ENCODE measurements around the gene UBE2J1.

UBE2J1 gene

GRCh38 chr6:89287351-89288028 lies 65.0 kb downstream of the UBE2J1 start:
- Histone ChIP-seq H3K4me3 (ENCODE audit: severe bottlenecking) (no peak overlapping the region), H3K4me1 (ENCODE audit: insufficient read depth, poor library complexity, severe bottlenecking) (no peaks in the 10 kb centered on the region), H3K9me3 (ENCODE audit: severe bottlenecking) (no peaks in the 10 kb centered on the region), H3K27ac (ENCODE audit: poor library complexity, severe bottlenecking) (no peak overlapping the region), H3K36me3 (ENCODE audit: low read depth) (no peaks in the 10 kb centered on the region), H3K27me3 (ENCODE audit: insufficient read depth, poor library complexity, severe bottlenecking) (peaks cover 7% of the 10 kb centered on the region)
- ATAC-seq (ENCODE audit: low read depth) (no peak), DNase-seq (ENCODE audit: low spot score) (no peak)
- TF ChIP-seq, protein P1, sequence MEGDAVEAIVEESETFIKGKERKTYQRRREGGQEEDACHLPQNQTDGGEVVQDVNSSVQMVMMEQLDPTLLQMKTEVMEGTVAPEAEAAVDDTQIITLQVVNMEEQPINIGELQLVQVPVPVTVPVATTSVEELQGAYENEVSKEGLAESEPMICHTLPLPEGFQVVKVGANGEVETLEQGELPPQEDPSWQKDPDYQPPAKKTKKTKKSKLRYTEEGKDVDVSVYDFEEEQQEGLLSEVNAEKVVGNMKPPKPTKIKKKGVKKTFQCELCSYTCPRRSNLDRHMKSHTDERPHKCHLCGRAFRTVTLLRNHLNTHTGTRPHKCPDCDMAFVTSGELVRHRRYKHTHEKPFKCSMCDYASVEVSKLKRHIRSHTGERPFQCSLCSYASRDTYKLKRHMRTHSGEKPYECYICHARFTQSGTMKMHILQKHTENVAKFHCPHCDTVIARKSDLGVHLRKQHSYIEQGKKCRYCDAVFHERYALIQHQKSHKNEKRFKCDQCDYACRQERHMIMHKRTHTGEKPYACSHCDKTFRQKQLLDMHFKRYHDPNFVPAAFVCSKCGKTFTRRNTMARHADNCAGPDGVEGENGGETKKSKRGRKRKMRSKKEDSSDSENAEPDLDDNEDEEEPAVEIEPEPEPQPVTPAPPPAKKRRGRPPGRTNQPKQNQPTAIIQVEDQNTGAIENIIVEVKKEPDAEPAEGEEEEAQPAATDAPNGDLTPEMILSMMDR (IDR thresholded peaks at IDR 0.05; ENCODE audit: poor library complexity, severe bottlenecking) = no peak

GRCh38 chr6:89286516-89286915 lies 66.0 kb downstream of the UBE2J1 start:
- ATAC-seq (ENCODE audit: low read depth) = no peak
- TF ChIP-seq, protein P1 (IDR thresholded peaks at IDR 0.05; ENCODE audit: poor library complexity, severe bottlenecking) = no peak
- H3K9me3 ChIP-seq (ENCODE audit: severe bottlenecking) = no peaks in the 10 kb centered on the region
- H3K27me3 ChIP-seq (ENCODE audit: insufficient read depth, poor library complexity, severe bottlenecking) = peaks cover 7% of the 10 kb centered on the region
- H3K27ac ChIP-seq (ENCODE audit: poor library complexity, severe bottlenecking) = no peak overlapping the region
- H3K36me3 ChIP-seq (ENCODE audit: low read depth) = no peaks in the 10 kb centered on the region
- no peak overlapping the region for H3K4me3 ChIP-seq (ENCODE audit: severe bottlenecking)
- no peak for DNase-seq (ENCODE audit: low spot score)
- H3K4me1 ChIP-seq (ENCODE audit: insufficient read depth, poor library complexity, severe bottlenecking) = no peaks in the 10 kb centered on the region

DNA sequence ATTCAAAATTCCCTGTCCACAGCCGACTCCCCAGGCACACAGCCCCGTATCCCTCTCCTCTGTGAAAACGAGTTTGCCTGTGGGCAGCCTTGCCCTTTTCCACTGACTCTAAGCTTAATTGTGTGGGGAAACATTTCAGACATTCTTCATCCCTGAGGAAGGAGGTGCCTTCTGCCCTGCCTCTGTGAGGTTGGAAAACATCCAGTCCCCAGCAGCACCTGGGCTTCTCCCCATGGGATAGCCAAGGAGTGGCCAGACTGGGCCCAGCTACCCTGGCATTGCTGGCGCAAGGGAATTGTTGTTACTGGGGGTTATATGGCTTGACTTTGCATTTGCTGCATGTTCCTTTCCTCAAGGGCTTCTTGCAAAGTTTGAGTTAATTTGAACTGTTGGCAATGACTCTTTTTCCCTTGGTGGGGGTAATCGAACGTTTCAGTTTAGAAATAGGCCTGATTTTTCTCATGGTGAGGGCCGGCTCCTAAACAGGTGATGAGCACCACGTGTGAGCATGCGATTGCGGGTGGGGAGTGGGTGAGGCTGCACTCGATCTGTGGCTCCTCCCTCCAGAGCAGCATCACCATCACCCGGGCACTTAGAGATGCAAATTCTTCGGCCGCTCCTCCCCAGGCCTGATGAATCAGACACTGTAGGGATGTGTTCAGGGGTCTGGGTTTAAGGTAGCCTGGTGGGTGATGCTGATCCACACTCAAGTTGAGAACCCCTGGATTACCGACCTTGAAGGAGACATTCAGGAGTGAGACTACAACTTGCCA lies 67.4 kb downstream of the UBE2J1 start:
- H3K36me3 ChIP-seq (ENCODE audit: low read depth) = no peaks in the 10 kb centered on the region
- peaks cover 7% of the 10 kb centered on the region for H3K27me3 ChIP-seq (ENCODE audit: insufficient read depth, poor library complexity, severe bottlenecking)
- TF ChIP-seq, protein P1 (IDR thresholded peaks at IDR 0.05; ENCODE audit: poor library complexity, severe bottlenecking) = no peak
- no peaks in the 10 kb centered on the region for H3K4me1 ChIP-seq (ENCODE audit: insufficient read depth, poor library complexity, severe bottlenecking)
- no peaks in the 10 kb centered on the region for H3K9me3 ChIP-seq (ENCODE audit: severe bottlenecking)
- H3K27ac ChIP-seq (ENCODE audit: poor library complexity, severe bottlenecking) = no peak overlapping the region
- no peak overlapping the region for H3K4me3 ChIP-seq (ENCODE audit: severe bottlenecking)
- ATAC-seq (ENCODE audit: low read depth) (no peak), DNase-seq (ENCODE audit: low spot score) (no peak)

DNA sequence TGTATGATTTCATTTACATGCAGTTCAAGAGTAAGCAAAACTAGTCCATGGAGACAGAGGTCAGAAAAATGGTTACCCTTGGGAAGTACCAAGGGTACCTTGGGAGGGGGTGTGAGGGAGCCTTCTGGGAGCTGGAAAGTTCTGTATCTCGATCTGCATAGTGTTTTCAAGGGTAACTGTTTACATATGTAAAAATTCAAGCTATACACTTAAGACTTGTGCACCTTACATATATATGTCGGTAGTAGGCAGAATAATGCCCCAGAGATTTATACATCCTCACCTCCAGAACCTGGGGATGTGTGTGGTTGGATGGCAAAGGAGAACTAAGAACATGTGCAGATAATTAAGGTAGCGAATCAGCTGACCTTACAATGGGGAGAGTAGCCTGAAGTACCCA lies 68.4 kb downstream of the UBE2J1 start:
- Histone ChIP-seq H3K4me3 (ENCODE audit: severe bottlenecking) (no peak overlapping the region), H3K9me3 (ENCODE audit: severe bottlenecking) (no peaks in the 10 kb centered on the region), H3K27me3 (ENCODE audit: insufficient read depth, poor library complexity, severe bottlenecking) (peaks cover 7% of the 10 kb centered on the region), H3K36me3 (ENCODE audit: low read depth) (no peaks in the 10 kb centered on the region), H3K27ac (ENCODE audit: poor library complexity, severe bottlenecking) (no peak overlapping the region), H3K4me1 (ENCODE audit: insufficient read depth, poor library complexity, severe bottlenecking) (no peaks in the 10 kb centered on the region)
- TF ChIP-seq, protein P1 (IDR thresholded peaks at IDR 0.05; ENCODE audit: poor library complexity, severe bottlenecking) = no peak
- DNase-seq (ENCODE audit: low spot score) (no peak), ATAC-seq (ENCODE audit: low read depth) (no peak)

DNA sequence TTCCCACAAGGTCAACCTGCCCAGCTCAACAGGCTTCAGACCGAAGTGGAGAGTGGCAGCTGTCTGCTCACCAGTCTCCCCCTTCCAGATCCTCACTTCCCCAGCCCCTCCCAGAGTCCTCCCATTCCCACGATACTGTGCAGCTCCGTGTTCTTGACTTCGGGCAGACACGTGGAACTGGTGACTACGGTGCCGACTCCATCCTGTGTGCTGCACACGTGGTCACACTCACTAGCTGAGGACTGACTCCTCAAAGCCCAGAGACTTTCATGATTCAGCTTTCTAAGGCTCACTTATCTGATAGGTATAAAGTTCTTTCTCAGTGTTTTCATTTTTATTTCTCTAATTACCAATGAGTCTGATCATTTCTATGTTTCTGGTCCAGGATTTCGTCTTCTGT lies 69.8 kb downstream of the UBE2J1 start:
- TF ChIP-seq, protein P1 (IDR thresholded peaks at IDR 0.05; ENCODE audit: poor library complexity, severe bottlenecking) = no peak
- peaks cover 4% of the 10 kb centered on the region for H3K27me3 ChIP-seq (ENCODE audit: insufficient read depth, poor library complexity, severe bottlenecking)
- H3K27ac ChIP-seq (ENCODE audit: poor library complexity, severe bottlenecking) = no peak overlapping the region
- no peaks in the 10 kb centered on the region for H3K4me1 ChIP-seq (ENCODE audit: insufficient read depth, poor library complexity, severe bottlenecking)
- H3K4me3 ChIP-seq (ENCODE audit: severe bottlenecking) = no peak overlapping the region
- H3K36me3 ChIP-seq (ENCODE audit: low read depth) = no peaks in the 10 kb centered on the region
- H3K9me3 ChIP-seq (ENCODE audit: severe bottlenecking) = no peaks in the 10 kb centered on the region
- DNase-seq (ENCODE audit: low spot score) = no peak
- no peak for ATAC-seq (ENCODE audit: low read depth)
